Renal cortical epithelial cell (primary cell): ENCODE results near the gene ZNF770. TPM values are rescaled to one million over a fixed set of nuclear protein-coding genes. Genes with fewer than 3 reads are reported as not detected.
"Not testable (repeated sequence)": the region's sequence is repeated elsewhere in the genome, so short reads cannot be mapped to it uniquely, and the experiment has no call there.

Experiments
- DNase-seq: peaks from one replicate; pipeline ENCODE4 v3.0.0-alpha.2; 2011; ENCODE audit warnings: low read depth
- total RNA-seq: library from RNA; depleted of rRNA; stranded (reverse); fragments of >200 nt; gene quantifications from 2 replicates; pipeline ENCODE4 v1.2.3, GENCODE V29; 2014

ZNF770 gene
- total RNA-seq, 1 donor from 2014 or later, result 85.1 TPM

- peak; percentile 38 for DNase-seq
Measured at GRCh38 chr15:34976073-34976472, 12.0 kb downstream of the ZNF770 start.

- DNase-seq, result no peak
Measured at GRCh38 chr15:34973512-34973911, 14.6 kb downstream of the ZNF770 start.

- DNase-seq, result not testable (repeated sequence)
Measured at GRCh38 chr15:34970098-34970643, 17.9 kb downstream of the ZNF770 start.

- DNase-seq, result peak; percentile 97
Measured at GRCh38 chr15:34969340-34970097, 18.6 kb downstream of the ZNF770 start, which contains the start of gene AQR. Gene AQR (minus strand): TSS chr15:34969742. CDS start chr15:34969613, 129 bp downstream.

GRCh38 chr15:34964277-34964676 lies 23.8 kb downstream of the ZNF770 start:
- no peak for DNase-seq

- peak; percentile 15 for DNase-seq
Measured at GRCh38 chr15:34953851-34954250, 34.2 kb downstream of the ZNF770 start.

GRCh38 chr15:34952481-34952880 lies 35.6 kb downstream of the ZNF770 start:
- DNase-seq, result no peak

- no peak for DNase-seq
Measured at GRCh38 chr15:34951993-34952392, 36.1 kb downstream of the ZNF770 start.

GRCh38 chr15:34944936-34945335 lies 43.2 kb downstream of the ZNF770 start:
- DNase-seq, result no peak

- DNase-seq, result no peak
Measured at GRCh38 chr15:34943711-34944110, 44.4 kb downstream of the ZNF770 start.

- not testable (repeated sequence) for DNase-seq
Measured at GRCh38 chr15:34943264-34943663, 44.8 kb downstream of the ZNF770 start.

GRCh38 chr15:34942363-34942762 lies 45.7 kb downstream of the ZNF770 start:
- no peak for DNase-seq

GRCh38 chr15:34941831-34942230 lies 46.3 kb downstream of the ZNF770 start:
- DNase-seq, result no peak

- DNase-seq, result no peak
Measured at GRCh38 chr15:34941185-34941698, 46.8 kb downstream of the ZNF770 start.

GRCh38 chr15:34933432-34933975 lies 54.6 kb downstream of the ZNF770 start:
- no peak for DNase-seq

- not testable (repeated sequence) for DNase-seq
Measured at GRCh38 chr15:34928349-34928748, 59.7 kb downstream of the ZNF770 start.

Other genes with a start within 250 kb of the ZNF770 start
- not detected in 2 replicates for gene GJD2, start 233.3 kb downstream of the ZNF770 start, total RNA-seq
- not detected in 2 replicates for gene ACTC1, start 192.7 kb downstream of the ZNF770 start, total RNA-seq
- 24.5 and 37.8 TPM in 2 replicates for gene AQR, start 18.5 kb downstream of the ZNF770 start, total RNA-seq
- gene NANOGP8, start 97.0 kb upstream of the ZNF770 start, total RNA-seq, result not detected in 2 replicates